Rectal smooth muscle tissue (tissue), 1 donor: Measurements from ENCODE around the gene FAM83F.

ENCODE experiments used
- H3K27ac ChIP-seq: one replicate; pipeline ENCODE4 v1.7.0; 2013; ENCODE audit warnings: low read depth, low read length, inconsistent platforms
- H3K27me3 ChIP-seq: one replicate; pipeline ENCODE4 v1.7.0; 2013; ENCODE audit warnings: low read length; ENCODE audit not compliant: control insufficient read depth, insufficient read depth
- H3K36me3 ChIP-seq: one replicate; pipeline ENCODE4 v1.7.0; 2013; ENCODE audit warnings: low read length; ENCODE audit not compliant: control insufficient read depth, insufficient read depth
- H3K4me1 ChIP-seq: one replicate; pipeline ENCODE4 v1.7.0; 2013; ENCODE audit warnings: low read length; ENCODE audit not compliant: control insufficient read depth, insufficient read depth
- H3K4me3 ChIP-seq: one replicate; pipeline ENCODE4 v1.7.0; 2013; ENCODE audit warnings: low read length
- H3K9ac ChIP-seq: one replicate; pipeline ENCODE4 v1.7.0; 2013; ENCODE audit warnings: low read length

The FAM83F gene

DNA sequence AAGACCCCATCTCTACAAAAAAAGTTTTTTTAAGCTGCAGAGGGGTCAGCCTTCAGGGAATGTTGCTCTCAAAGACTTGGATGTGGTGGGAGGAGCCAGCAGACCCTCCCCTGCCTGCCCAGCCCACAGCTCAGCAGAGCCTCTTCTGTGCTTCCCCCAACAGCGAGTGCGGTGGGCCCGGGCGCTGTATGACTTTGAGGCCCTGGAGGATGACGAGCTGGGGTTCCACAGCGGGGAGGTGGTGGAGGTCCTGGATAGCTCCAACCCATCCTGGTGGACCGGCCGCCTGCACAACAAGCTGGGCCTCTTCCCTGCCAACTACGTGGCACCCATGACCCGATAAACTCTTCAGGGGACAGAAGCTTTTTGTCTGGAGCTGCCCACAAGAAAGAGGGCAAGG lies 24.0 kb upstream of the FAM83F start:
- H3K4me1 ChIP-seq: no peaks in the 10 kb centered on the region
- no peaks in the 10 kb centered on the region for H3K27me3 ChIP-seq

DNA sequence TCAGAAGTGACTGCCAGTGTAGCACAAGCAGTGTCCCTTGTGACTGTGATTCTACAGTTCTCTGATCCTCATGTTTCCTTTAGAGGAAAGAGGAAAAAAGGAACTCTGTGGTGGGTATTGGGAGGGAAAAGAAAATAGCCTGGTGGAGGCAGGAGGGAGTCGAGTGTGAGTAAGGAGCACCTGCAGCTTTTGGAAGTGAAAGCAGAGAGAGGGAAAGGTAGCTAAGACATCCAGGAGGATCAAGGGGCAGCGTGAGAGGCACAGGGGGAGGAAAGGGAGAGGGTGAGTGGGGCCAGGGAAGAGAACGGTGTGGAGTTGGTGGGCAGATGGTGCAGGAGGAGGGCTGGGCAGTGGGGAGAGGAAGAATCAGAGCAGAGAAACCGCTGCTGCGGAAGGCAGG lies 22.1 kb upstream of the FAM83F start:
- Histone ChIP-seq H3K9ac (no peak overlapping the region), H3K27me3 (no peaks in the 10 kb centered on the region), H3K4me3 (no peak overlapping the region), H3K27ac (no peak overlapping the region), H3K36me3 (no peaks in the 10 kb centered on the region), H3K4me1 (no peaks in the 10 kb centered on the region)

More for the DNA sequence above, 24.0 kb upstream of the FAM83F start:
- Histone ChIP-seq H3K4me3 (no peak overlapping the region), H3K9ac (no peak overlapping the region), H3K36me3 (no peaks in the 10 kb centered on the region), H3K27ac (no peak overlapping the region)

DNA sequence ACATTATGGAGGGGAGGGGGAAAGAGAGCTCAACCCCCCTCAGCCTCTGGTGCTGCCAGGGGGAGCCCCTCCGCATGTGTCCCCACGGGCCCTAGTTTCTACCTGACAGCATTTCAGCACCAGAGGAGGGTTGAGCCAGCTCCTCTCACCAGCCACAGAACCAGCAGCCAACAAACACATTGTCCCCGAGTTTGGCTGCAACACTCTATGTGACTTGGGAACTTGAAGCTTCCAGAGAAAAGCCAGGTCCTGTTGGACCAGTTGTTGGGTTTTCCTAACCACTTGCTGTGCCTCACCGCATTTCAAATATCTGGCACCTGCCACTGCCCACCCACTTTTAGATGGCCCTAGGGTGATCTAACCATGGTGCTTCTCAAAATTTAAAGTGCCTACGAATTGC lies 21.1 kb upstream of the FAM83F start:
- Histone ChIP-seq H3K36me3 (no peaks in the 10 kb centered on the region), H3K4me3 (no peak overlapping the region), H3K27ac (no peak overlapping the region), H3K9ac (no peak overlapping the region), H3K4me1 (no peaks in the 10 kb centered on the region), H3K27me3 (no peaks in the 10 kb centered on the region)

DNA sequence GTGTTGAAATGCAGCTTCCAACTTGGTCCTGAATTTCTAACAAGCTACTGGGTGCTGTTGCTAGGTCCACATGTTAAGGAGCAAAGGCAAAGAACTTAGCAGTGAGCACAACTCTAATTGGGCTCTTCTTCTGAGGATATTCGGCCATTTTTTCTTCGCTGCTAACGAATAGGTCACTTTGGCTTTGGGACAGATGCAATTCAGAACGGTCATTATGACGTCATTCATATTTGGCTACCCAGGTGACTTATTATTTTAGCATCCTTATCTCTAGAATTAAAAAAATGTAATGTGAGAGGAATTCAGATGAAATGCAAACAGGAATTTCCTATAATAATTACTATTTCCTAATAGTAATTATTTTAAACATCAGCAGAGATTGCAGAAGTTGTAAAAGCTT lies 20.7 kb upstream of the FAM83F start:
- Histone ChIP-seq H3K9ac (no peak overlapping the region), H3K4me3 (no peak overlapping the region), H3K27me3 (no peaks in the 10 kb centered on the region), H3K36me3 (no peaks in the 10 kb centered on the region), H3K27ac (no peak overlapping the region), H3K4me1 (no peaks in the 10 kb centered on the region)

DNA sequence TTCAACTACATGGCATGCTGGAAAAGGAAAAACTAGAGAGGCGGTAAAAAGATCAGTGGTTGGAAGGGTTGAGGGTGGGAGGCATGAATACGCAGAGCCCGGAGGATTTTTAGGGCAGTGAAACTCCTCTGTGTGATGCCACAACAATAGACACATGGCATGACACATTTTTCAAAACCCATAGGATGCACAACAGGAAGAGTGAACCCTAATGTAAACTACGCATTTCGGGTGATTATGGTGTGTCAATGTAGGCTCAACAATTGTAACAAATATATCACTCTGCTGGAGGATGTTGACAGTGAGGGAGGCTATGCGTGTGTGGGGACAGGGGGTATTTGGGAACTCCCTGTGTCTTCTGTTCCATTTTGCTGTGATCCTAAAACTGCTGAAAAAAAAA lies 15.7 kb upstream of the FAM83F start:
- no peak overlapping the region for H3K4me3 ChIP-seq
- no peak overlapping the region for H3K27ac ChIP-seq
- H3K36me3 ChIP-seq: no peaks in the 10 kb centered on the region
- H3K27me3 ChIP-seq: no peaks in the 10 kb centered on the region
- no peaks in the 10 kb centered on the region for H3K4me1 ChIP-seq
- H3K9ac ChIP-seq: no peak overlapping the region

DNA sequence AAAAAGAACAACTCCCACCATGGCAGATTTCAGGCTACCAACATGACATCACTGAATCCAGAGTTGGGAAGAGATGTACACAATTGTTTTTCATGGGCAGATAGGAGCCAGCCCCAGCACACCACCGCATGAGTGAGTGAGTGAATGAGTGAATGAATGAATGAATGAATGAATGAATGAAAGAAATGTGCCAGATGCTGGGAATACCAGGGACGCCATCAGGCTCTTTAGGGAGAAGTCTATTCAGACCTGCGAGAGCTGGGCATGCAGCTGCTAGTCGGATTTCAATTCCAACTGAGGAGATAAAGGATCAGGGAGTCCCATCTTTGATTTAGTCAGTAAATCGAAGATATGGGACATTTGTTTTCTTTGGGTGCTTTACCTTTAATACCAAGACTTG lies 15.3 kb upstream of the FAM83F start:
- no peak overlapping the region for H3K9ac ChIP-seq
- no peaks in the 10 kb centered on the region for H3K36me3 ChIP-seq
- H3K27ac ChIP-seq: no peak overlapping the region
- H3K27me3 ChIP-seq: no peaks in the 10 kb centered on the region
- H3K4me1 ChIP-seq: no peaks in the 10 kb centered on the region
- H3K4me3 ChIP-seq: no peak overlapping the region

DNA sequence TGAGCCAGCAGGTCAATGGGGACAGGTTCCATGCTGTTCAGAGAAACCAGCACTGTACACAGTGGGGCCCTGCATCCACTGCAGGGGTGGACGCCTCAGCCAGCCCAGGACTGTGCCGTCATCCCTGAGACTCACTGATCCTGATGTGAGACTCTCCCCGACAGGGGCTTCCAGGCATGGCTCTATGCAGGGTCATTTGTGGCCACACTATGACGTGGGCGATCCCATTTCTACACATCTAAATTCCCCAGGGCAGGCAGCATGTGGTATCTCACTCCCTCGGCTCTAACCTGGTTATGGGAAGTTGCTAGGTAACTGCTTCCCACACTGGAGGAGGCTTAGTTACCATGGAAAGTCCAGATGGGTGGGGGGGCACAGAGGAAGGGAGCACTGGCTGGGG lies 14.2 kb upstream of the FAM83F start:
- no peaks in the 10 kb centered on the region for H3K36me3 ChIP-seq
- no peaks in the 10 kb centered on the region for H3K27me3 ChIP-seq

DNA sequence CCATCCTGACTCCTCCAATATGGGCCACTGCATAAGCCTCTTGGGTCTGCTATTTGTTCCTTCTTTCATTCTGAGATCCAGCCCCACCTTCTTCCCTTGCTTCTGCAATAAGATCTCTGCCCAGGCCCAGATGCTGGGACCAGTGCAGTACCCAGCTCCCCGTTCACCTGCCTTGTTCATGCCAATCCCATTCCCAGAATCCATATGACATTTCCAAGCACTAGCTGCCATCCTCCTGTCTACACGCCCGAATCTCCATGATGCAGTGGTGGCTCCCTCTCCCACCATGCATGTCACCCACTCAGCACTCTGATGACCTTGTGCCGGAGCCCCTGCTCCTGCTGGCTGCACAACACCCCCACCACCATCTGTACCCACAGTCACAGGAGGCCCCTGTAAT lies 11.4 kb upstream of the FAM83F start:
- no peaks in the 10 kb centered on the region for H3K27me3 ChIP-seq
- H3K9ac ChIP-seq: no peak overlapping the region
- H3K36me3 ChIP-seq: no peaks in the 10 kb centered on the region
- H3K27ac ChIP-seq: no peak overlapping the region
- H3K4me1 ChIP-seq: no peaks in the 10 kb centered on the region
- no peak overlapping the region for H3K4me3 ChIP-seq

More for the DNA sequence above, 14.2 kb upstream of the FAM83F start:
- H3K4me1 ChIP-seq: no peaks in the 10 kb centered on the region
- H3K4me3 ChIP-seq: no peak overlapping the region
- no peak overlapping the region for H3K9ac ChIP-seq
- H3K27ac ChIP-seq: no peak overlapping the region

DNA sequence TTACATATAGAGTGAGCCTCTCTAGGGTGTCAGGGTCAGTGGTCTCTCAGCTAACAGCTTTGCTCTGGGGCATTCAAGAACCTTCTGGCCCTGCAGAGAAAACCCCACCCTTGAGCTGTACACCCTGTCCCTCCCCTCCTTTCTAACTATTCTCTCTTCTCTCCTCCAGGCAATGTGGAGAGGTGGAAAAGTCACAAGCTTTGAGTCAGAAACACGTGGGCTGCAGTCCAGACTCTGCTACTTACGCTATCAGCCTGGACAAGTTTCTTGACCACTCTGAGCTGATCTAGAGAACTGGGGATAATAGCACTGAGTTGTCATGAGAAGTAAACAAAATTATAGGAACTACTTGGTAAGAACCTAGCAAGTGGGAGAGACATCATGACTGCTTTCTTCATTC lies 10.7 kb upstream of the FAM83F start:
- no peak overlapping the region for H3K4me3 ChIP-seq
- H3K9ac ChIP-seq: no peak overlapping the region
- no peaks in the 10 kb centered on the region for H3K4me1 ChIP-seq
- no peaks in the 10 kb centered on the region for H3K36me3 ChIP-seq
- no peaks in the 10 kb centered on the region for H3K27me3 ChIP-seq
- no peak overlapping the region for H3K27ac ChIP-seq

DNA sequence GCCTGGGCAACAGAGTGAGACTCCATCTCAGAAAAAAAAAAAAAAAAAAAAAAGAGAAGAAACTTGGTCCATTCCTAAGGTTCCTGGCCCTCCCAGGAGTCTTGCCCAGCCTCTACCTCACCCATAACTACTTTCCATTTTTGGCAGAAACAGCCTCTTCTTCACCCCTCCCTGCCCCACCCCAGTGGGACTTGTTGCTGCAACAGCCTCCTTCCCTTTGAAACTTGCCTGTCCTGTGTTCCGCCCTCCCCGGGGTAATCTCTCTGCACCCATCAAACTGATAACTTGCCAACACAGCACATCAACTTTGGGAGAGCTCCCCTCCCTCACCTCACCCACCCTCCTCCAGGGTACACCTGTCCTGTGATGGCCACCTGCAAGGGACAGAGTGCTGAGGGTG lies 10.0 kb upstream of the FAM83F start:
- no peaks in the 10 kb centered on the region for H3K4me1 ChIP-seq
- no peak overlapping the region for H3K9ac ChIP-seq
- no peak overlapping the region for H3K27ac ChIP-seq
- H3K4me3 ChIP-seq: no peak overlapping the region
- no peaks in the 10 kb centered on the region for H3K27me3 ChIP-seq
- no peaks in the 10 kb centered on the region for H3K36me3 ChIP-seq

DNA sequence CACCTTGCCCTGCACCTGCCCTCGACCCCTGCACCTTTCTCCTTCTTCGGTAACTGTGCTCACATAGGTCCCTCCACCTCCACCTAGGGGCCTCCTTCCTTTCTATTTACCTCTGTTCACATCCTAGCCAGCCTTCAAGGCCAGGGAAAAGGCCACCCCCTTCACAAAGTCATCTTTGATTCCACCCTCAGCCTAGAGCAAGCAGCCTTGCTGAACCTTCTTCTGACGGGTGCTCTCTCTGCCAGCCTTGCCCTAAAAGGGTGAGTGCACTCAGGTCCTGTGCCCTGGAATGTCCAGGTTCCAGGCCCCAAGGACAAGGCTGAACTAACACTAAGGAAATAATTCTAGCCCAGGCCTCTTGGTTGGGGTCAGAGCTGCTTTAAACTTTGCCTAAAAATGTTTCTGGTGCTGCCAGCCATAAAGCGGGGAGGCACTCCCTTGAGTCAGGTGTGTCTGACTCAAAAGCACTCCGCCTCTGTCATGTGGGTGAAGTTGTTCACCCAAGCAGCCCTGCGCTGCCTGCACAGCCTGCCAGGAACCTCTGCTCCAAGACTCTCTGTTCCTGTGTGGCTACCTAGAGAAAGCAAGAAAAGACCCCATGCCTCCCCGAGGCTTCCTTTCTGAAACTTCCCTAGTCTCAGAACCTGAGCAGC lies 9.2 kb upstream of the FAM83F start:
- Histone ChIP-seq H3K27ac (no peak overlapping the region), H3K4me1 (no peaks in the 10 kb centered on the region), H3K27me3 (no peaks in the 10 kb centered on the region), H3K9ac (no peak overlapping the region), H3K4me3 (no peak overlapping the region), H3K36me3 (no peaks in the 10 kb centered on the region)

DNA sequence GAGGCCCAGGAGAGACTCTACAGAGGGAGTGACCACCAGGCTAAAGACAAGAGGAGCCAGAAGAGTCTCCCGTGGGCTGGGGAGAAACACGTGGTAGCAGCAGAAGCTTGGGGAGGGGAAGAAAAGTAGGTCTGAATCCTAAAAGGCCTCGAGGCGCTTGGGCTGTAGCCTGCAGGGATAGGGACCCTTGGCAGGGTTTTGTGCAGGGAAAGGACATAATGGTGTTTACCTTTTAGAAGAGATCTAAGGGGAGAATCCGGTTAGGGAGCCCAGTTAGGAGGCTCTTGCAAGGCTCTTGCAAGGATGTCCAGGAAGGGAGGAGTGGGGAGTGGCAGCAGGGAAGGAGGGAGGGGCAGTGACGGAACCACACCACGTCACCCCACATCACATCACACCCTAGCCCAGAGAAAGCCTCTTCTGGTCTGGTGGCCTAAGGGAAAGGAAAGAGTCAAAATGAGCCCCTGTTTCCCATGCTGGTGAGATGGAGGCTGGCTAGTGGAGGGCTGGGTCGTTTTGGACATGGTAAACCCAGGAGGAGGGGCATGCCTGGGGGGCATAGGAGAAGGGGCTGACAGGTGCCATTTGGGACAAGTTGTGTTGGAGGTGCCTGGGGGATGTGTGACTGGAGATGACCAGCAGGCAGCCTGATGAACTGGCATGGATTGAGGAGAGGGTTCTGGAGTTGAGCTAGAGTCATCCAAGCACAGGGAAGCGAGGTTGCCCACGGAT lies 6.2 kb upstream of the FAM83F start:
- no peak overlapping the region for H3K9ac ChIP-seq
- H3K27me3 ChIP-seq: no peaks in the 10 kb centered on the region

DNA sequence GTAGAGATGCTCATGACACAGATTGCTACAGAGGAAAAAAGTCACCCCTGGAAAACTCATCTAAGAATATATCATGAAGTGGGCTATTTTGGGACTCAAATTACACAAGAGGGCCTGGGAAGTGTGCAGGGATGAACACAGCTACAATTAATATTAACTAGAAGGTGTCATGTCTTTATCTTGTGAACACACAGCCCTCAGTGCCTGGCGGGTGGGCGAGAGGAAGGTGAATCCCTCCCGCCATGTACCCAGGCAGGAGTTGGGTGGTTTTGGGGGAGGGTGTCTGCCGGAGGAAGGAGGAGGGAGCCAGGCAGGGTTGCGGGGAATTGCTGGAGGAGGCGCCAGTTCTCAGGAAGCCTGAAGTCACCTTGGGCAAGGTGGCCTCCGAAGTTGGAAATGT lies 5.1 kb upstream of the FAM83F start:
- Histone ChIP-seq H3K9ac (no peak overlapping the region), H3K4me1 (no peaks in the 10 kb centered on the region), H3K27ac (no peak overlapping the region), H3K36me3 (no peaks in the 10 kb centered on the region), H3K27me3 (no peaks in the 10 kb centered on the region), H3K4me3 (no peak overlapping the region)

More for the DNA sequence above, 6.2 kb upstream of the FAM83F start:
- Histone ChIP-seq H3K4me1 (no peaks in the 10 kb centered on the region), H3K27ac (no peak overlapping the region), H3K4me3 (no peak overlapping the region), H3K36me3 (no peaks in the 10 kb centered on the region)
